Activated CD8-positive, alpha-beta T cell treated with anti-CD3 and anti-CD28 coated beads for 36 hours (primary cell): ENCODE data around the gene BDKRB2. TPM values are rescaled to one million over a fixed set of nuclear protein-coding genes. Genes with fewer than 3 reads are reported as not detected.

Experiments used
- ATAC-seq: fragments of 200-7000 bp; cut with Tn5 transposase; one replicate; pipeline ENCODE4 v1.10.0; 2021; ENCODE audit warnings: mild to moderate bottlenecking, moderate library complexity
- CTCF ChIA-PET: fragments of 350-600 bp; sonication (Branson Sonifier 250); formaldehyde crosslinking; loops from one replicate; lab custom pipeline; 2021; ENCODE audit warnings: antibody characterized with exemption; lab: Charles Lee
- POLR2A ChIA-PET: fragments of 350-600 bp; sonication (Branson Sonifier 250); formaldehyde crosslinking; loops from one replicate; lab custom pipeline; 2021; ENCODE audit warnings: antibody characterized with exemption; lab: Charles Lee
- DNase-seq: peaks from one replicate; pipeline ENCODE4 v3.0.0-alpha.2; 2020
- H3K27ac Mint-ChIP-seq: one replicate; pipeline ENCODE4 v1.8.0; 2021; ENCODE audit warnings: mild to moderate bottlenecking, mixed read lengths
- H3K27me3 Mint-ChIP-seq: one replicate; pipeline ENCODE4 v1.8.0; 2021; ENCODE audit warnings: mixed read lengths
- H3K36me3 Mint-ChIP-seq: one replicate; pipeline ENCODE4 v1.8.0; 2021; ENCODE audit warnings: low read depth, mixed read lengths
- H3K4me1 Mint-ChIP-seq: one replicate; pipeline ENCODE4 v1.8.0; 2021; ENCODE audit warnings: low read depth, mixed read lengths
- H3K4me3 Mint-ChIP-seq: one replicate; pipeline ENCODE4 v1.8.0; 2021; ENCODE audit warnings: mild to moderate bottlenecking, moderate library complexity, mixed read lengths
- H3K9me3 Mint-ChIP-seq: one replicate; pipeline ENCODE4 v1.8.0; 2021; ENCODE audit warnings: mixed read lengths
- intact Hi-C: fragments of 100-400 bp; cut with micrococcal nuclease; formaldehyde crosslinking; loops from one replicate; pipeline ENCODE4 v1.10.0; 2022
- total RNA-seq, 2 experiments: library from RNA; stranded (reverse); gene quantifications; one replicate each; pipeline ENCODE4 v1.2.3, GENCODE V29; 2021
- TF ChIP-seq, protein P1 (sequence below): fragments of 200-600 bp; IDR thresholded peaks from one replicate; pipeline ENCODE4 v1.8.0; 2022; ENCODE audit warnings: antibody characterized with exemption, mild to moderate bottlenecking

BDKRB2 gene
- total RNA-seq, 2 experiments from 2014 or later, result not detected

- Mint-ChIP-seq H3K27ac (no peak overlapping the region), H3K9me3 (peaks cover 3% of the 10 kb centered on the region), H3K27me3 (peaks cover 1% of the 10 kb centered on the region), H3K36me3 (no peaks in the 10 kb centered on the region), H3K4me1 (peaks cover 2% of the 10 kb centered on the region), H3K4me3 (no peak overlapping the region)
- intact Hi-C loops, result no loop called here
- TF ChIP-seq, protein P1, sequence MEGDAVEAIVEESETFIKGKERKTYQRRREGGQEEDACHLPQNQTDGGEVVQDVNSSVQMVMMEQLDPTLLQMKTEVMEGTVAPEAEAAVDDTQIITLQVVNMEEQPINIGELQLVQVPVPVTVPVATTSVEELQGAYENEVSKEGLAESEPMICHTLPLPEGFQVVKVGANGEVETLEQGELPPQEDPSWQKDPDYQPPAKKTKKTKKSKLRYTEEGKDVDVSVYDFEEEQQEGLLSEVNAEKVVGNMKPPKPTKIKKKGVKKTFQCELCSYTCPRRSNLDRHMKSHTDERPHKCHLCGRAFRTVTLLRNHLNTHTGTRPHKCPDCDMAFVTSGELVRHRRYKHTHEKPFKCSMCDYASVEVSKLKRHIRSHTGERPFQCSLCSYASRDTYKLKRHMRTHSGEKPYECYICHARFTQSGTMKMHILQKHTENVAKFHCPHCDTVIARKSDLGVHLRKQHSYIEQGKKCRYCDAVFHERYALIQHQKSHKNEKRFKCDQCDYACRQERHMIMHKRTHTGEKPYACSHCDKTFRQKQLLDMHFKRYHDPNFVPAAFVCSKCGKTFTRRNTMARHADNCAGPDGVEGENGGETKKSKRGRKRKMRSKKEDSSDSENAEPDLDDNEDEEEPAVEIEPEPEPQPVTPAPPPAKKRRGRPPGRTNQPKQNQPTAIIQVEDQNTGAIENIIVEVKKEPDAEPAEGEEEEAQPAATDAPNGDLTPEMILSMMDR, result no peak
- ChIA-PET POLR2A (no interaction called here), CTCF (interaction anchor here (1.0 to 6.8 kb wide), 5 partner anchors 12 to 714 kb away, joined by 3 to 75 read pairs (median 6); no protein-coding TSS in a partner anchor)
- no peak for ATAC-seq
- no peak for DNase-seq
These were observed 68.3 kb downstream of the BDKRB2 start for GRCh38 chr14:96272777-96273473.

DNA sequence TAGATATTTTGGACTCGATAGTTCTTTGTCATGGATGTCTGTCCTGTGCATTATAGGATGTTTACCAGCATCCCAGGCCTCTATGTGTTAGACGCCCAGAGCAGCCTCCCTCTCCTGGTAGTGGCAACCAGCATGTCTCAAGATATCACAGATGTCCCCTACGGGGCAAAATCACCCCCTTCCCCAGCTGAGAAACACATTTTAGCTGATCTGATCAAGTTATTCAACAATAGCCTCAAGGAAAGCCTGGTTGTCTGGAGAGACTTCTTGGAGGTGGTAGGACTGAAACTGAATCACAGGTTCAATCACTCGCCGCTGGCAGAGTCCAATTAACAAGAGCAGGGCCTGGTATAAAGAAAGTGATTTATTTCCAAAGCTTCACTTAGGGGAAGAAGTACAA lies 69.0 kb downstream of the BDKRB2 start:
- ATAC-seq, result no peak
- peaks cover 2% of the 10 kb centered on the region for H3K4me1 Mint-ChIP-seq
- peaks cover 1% of the 10 kb centered on the region for H3K27me3 Mint-ChIP-seq
- no peak overlapping the region for H3K4me3 Mint-ChIP-seq
- ChIA-PET CTCF (interaction anchor here (1.0 to 6.8 kb wide), 7 partner anchors 8 to 714 kb away, joined by 3 to 75 read pairs (median 8); no protein-coding TSS in a partner anchor), POLR2A (interaction anchor here (0.9 kb wide), 1 partner anchor 22 kb away, joined by 3 read pairs; no protein-coding TSS in a partner anchor)
- no peaks in the 10 kb centered on the region for H3K36me3 Mint-ChIP-seq
- no peak overlapping the region for H3K27ac Mint-ChIP-seq
- no peak for DNase-seq
- TF ChIP-seq, protein P1, result no peak
- H3K9me3 Mint-ChIP-seq, result peaks cover 6% of the 10 kb centered on the region
- intact Hi-C loops, result loop anchor here (2.0 kb wide), 1 partner anchor 173 kb away; no protein-coding TSS in a partner anchor

- ATAC-seq, result no peak
- POLR2A ChIA-PET, result interaction anchor here (0.9 kb wide), 1 partner anchor 23 kb away, joined by 3 read pairs; no protein-coding TSS in a partner anchor
- CTCF ChIA-PET, result interaction anchor here (1.0 to 6.8 kb wide), 9 partner anchors 9 to 715 kb away, joined by 3 to 75 read pairs (median 7); no protein-coding TSS in a partner anchor
- Mint-ChIP-seq H3K4me3 (no peak overlapping the region), H3K36me3 (no peaks in the 10 kb centered on the region), H3K4me1 (peaks cover 2% of the 10 kb centered on the region), H3K27ac (no peak overlapping the region), H3K9me3 (peaks cover 6% of the 10 kb centered on the region), H3K27me3 (peaks cover 1% of the 10 kb centered on the region)
- DNase-seq, result no peak
- TF ChIP-seq, protein P1, result no peak
- intact Hi-C loops, result loop anchor here (2.0 kb wide), 1 partner anchor 173 kb away; no protein-coding TSS in a partner anchor
These were observed 69.5 kb downstream of the BDKRB2 start for GRCh38 chr14:96274122-96274521.

DNA sequence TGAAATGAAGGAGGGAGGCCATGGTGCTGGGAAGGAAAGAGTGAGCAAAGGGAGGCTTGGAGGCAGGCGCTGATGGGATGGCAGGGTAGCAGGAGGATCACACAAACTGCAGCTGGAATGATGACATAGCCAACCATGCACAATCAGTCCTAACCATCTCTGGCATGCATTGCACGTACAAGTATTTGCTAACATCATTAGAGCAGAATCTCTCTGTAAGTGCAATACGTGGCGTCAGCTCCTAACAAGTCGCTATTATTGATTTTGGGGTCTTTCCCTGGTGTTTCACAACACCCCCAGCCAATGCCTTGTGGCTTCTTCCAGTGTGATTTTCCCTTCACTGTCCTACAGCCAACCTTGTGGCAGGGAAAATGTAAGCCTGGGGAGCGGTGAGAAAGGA lies 69.9 kb downstream of the BDKRB2 start:
- TF ChIP-seq, protein P1, result no peak
- Mint-ChIP-seq H3K4me1 (peaks cover 2% of the 10 kb centered on the region), H3K4me3 (no peak overlapping the region), H3K27me3 (peaks cover 1% of the 10 kb centered on the region), H3K9me3 (peaks cover 6% of the 10 kb centered on the region), H3K36me3 (no peaks in the 10 kb centered on the region), H3K27ac (no peak overlapping the region)
- intact Hi-C loops, result loop anchor here (2.0 kb wide), 1 partner anchor 174 kb away; no protein-coding TSS in a partner anchor
- DNase-seq (no peak), ATAC-seq (no peak)
- ChIA-PET POLR2A (no interaction called here), CTCF (interaction anchor here (0.8 to 6.8 kb wide), 12 partner anchors 9 to 715 kb away, joined by 3 to 75 read pairs (median 4); no protein-coding TSS in a partner anchor)
